IMR-90 (cell line): ENCODE measurements around the gene ANK2. TPM values are rescaled to one million over a fixed set of nuclear protein-coding genes. Genes with fewer than 3 reads are reported as not detected.

Experiments
- ATAC-seq: fragments of 200-7000 bp; cut with Tn5 transposase; 2 replicates; pipeline ENCODE4 v1.9.1; 2020; ENCODE audit warnings: low read depth, mild to moderate bottlenecking, moderate library complexity
- BruUV-seq: library from RNA; stranded (reverse); fragments of 400-500 nt; replicated peaks from 2 replicates; lab custom pipeline; 2021; lab: Mats Ljungman, UMichigan
- CTCF ChIA-PET: fragments of 300-600 bp; formaldehyde crosslinking; extraction: SDS; loops from one replicate; lab custom pipeline; 2021; ENCODE audit warnings: antibody characterized with exemption; lab: Yijun Ruan, JAX
- POLR2A ChIA-PET: fragments of 300-600 bp; sonication (Branson Sonifier 250); formaldehyde crosslinking; loops from one replicate; lab custom pipeline; 2022; ENCODE audit warnings: antibody characterized with exemption; ENCODE audit not compliant: unreplicated experiment; lab: Charles Lee
- DNase-seq: peaks from one replicate; pipeline ENCODE4 v3.0.0; 2013
- H2AFZ ChIP-seq: replicated peaks from 2 replicates; pipeline ENCODE3; 2013; ENCODE audit warnings: low read length, mild to moderate bottlenecking; ENCODE audit not compliant: poor library complexity
- H2AK5ac ChIP-seq: 2 replicates; pipeline ENCODE4 v1.6.1; 2013; ENCODE audit warnings: low read depth, low read length, inconsistent platforms
- H2AK9ac ChIP-seq: replicated peaks from 2 replicates; pipeline ENCODE3; 2013; ENCODE audit warnings: mild to moderate bottlenecking, low read depth, low read length, moderate library complexity; ENCODE audit not compliant: poor library complexity
- H2BK120ac ChIP-seq: 2 replicates; pipeline ENCODE4 v1.6.1; 2013; ENCODE audit warnings: low read depth, low read length, inconsistent platforms
- H2BK15ac ChIP-seq: 3 replicates; pipeline ENCODE4 v1.6.1; 2013; ENCODE audit warnings: low read depth, low read length, inconsistent platforms
- H2BK20ac ChIP-seq: 2 replicates; pipeline ENCODE4 v1.6.1; 2013; ENCODE audit warnings: low read depth, mild to moderate bottlenecking, inconsistent platforms, low read length, moderate library complexity
- H2BK5ac ChIP-seq: 2 replicates; pipeline ENCODE4 v1.6.1; 2013; ENCODE audit warnings: mild to moderate bottlenecking, low read depth, low read length, inconsistent platforms; ENCODE audit not compliant: poor library complexity, severe bottlenecking
- H3K14ac ChIP-seq: replicated peaks from 2 replicates; pipeline ENCODE4 v1.6.1; 2013; ENCODE audit warnings: low read depth, low read length, inconsistent platforms
- H3K18ac ChIP-seq: 2 replicates; pipeline ENCODE4 v1.6.1; 2013; ENCODE audit warnings: low read depth, low read length, control low read depth
- H3K23ac ChIP-seq: 2 replicates; pipeline ENCODE4 v1.6.1; 2013; ENCODE audit warnings: low read depth, low read length, inconsistent platforms
- H3K27ac ChIP-seq: 2 replicates; pipeline ENCODE4 v1.5.1; 2013; ENCODE audit warnings: mild to moderate bottlenecking, control low read depth, low read length; ENCODE audit not compliant: insufficient read depth
- H3K27me3 ChIP-seq: 2 replicates; pipeline ENCODE4 v1.6.1; 2013; ENCODE audit warnings: low read length; ENCODE audit not compliant: control insufficient read depth, insufficient read depth
- H3K36me3 ChIP-seq: 2 replicates; pipeline ENCODE4 v1.6.1; 2013; ENCODE audit warnings: low read length, mixed read lengths; ENCODE audit not compliant: control insufficient read depth, insufficient read depth
- H3K4ac ChIP-seq: 2 replicates; pipeline ENCODE4 v1.6.1; 2013; ENCODE audit warnings: low read depth, low read length, inconsistent platforms
- H3K4me1 ChIP-seq: 2 replicates; pipeline ENCODE4 v1.6.1; 2013; ENCODE audit warnings: low read length, mixed read lengths; ENCODE audit not compliant: control insufficient read depth, insufficient read depth
- H3K4me2 ChIP-seq: 2 replicates; pipeline ENCODE4 v1.6.1; 2013; ENCODE audit warnings: low read depth, mild to moderate bottlenecking, control low read depth, low read length, moderate library complexity
- H3K4me3 ChIP-seq: 2 replicates; pipeline ENCODE4 v1.5.1; 2013; ENCODE audit warnings: low read depth, mild to moderate bottlenecking, control low read depth, low read length, moderate library complexity; ENCODE audit not compliant: insufficient read depth
- H3K56ac ChIP-seq: 2 replicates; pipeline ENCODE4 v1.6.1; 2013; ENCODE audit warnings: low read length, inconsistent platforms; ENCODE audit not compliant: insufficient read depth; ENCODE audit errors: extremely low read depth
- H3K79me1 ChIP-seq, 2 experiments: 2 replicates each; pipeline ENCODE4 v1.6.1; 2013; ENCODE audit warnings: low read length in 2 of 2, inconsistent platforms in 1 of 2, low read depth in 1 of 2
- H3K9ac ChIP-seq: 2 replicates; pipeline ENCODE4 v1.6.1; 2013; ENCODE audit warnings: low read depth, low read length, control low read depth
- H3K9me1 ChIP-seq: 2 replicates; pipeline ENCODE4 v1.6.1; 2013; ENCODE audit warnings: low read length, inconsistent platforms; ENCODE audit not compliant: insufficient read depth
- H3K9me3 ChIP-seq: 2 replicates; pipeline ENCODE4 v1.6.1; 2013; ENCODE audit warnings: low read length; ENCODE audit not compliant: control insufficient read depth, insufficient read depth
- H4K20me1 ChIP-seq: 2 replicates; pipeline ENCODE4 v1.6.1; 2013; ENCODE audit warnings: low read length, inconsistent platforms; ENCODE audit not compliant: insufficient read depth
- H4K5ac ChIP-seq: 2 replicates; pipeline ENCODE4 v1.6.1; 2013; ENCODE audit warnings: mild to moderate bottlenecking, low read depth, low read length, control low read depth
- H4K8ac ChIP-seq, 2 experiments: 2 replicates each; pipeline ENCODE4 v1.6.1; 2013; ENCODE audit warnings: low read depth in 2 of 2, low read length in 2 of 2, control low read depth in 1 of 2, inconsistent platforms in 1 of 2
- H4K91ac ChIP-seq: 2 replicates; pipeline ENCODE4 v1.6.1; 2013; ENCODE audit warnings: low read depth, low read length, inconsistent platforms; ENCODE audit not compliant: insufficient read depth
- CEBPB ChIP-seq: IDR thresholded peaks from 2 replicates; pipeline ENCODE4 v1.6.1; 2012; ENCODE audit warnings: low read depth, low read length, improper control_type of control experiment
- CHD1 ChIP-seq: IDR thresholded peaks from 2 replicates; pipeline ENCODE4 v1.6.1; 2012; ENCODE audit warnings: low read depth, low read length, improper control_type of control experiment
- FOS ChIP-seq: fragments of 150-350 bp; IDR thresholded peaks from 2 replicates; pipeline ENCODE4 v1.6.1; 2016; ENCODE audit warnings: low read depth, low read length
- MAFK ChIP-seq: IDR thresholded peaks from 2 replicates; pipeline ENCODE4 v1.6.1; 2012; ENCODE audit warnings: low read depth, low read length, improper control_type of control experiment
- MAZ ChIP-seq: IDR thresholded peaks from 2 replicates; pipeline ENCODE4 v1.6.1; 2012; ENCODE audit warnings: low read depth, mild to moderate bottlenecking, low read length, improper control_type of control experiment, moderate library complexity, borderline replicate concordance
- NFE2L2 ChIP-seq: fragments of 150-350 bp; IDR thresholded peaks from 2 replicates; pipeline ENCODE4 v1.6.1; 2016; ENCODE audit warnings: low read depth, mild to moderate bottlenecking, low read length
- RCOR1 ChIP-seq: IDR thresholded peaks from 2 replicates; pipeline ENCODE4 v1.6.1; 2012; ENCODE audit warnings: mild to moderate bottlenecking, low read length, improper control_type of control experiment; ENCODE audit not compliant: insufficient replicate concordance
- RFX5 ChIP-seq: IDR thresholded peaks from 2 replicates; pipeline ENCODE4 v1.8.0; 2012; ENCODE audit warnings: low read depth, mild to moderate bottlenecking, low read length, moderate library complexity
- USF2 ChIP-seq: fragments of 150-350 bp; IDR thresholded peaks from 2 replicates; pipeline ENCODE4 v1.6.1; 2017; ENCODE audit warnings: mild to moderate bottlenecking, antibody characterized with exemption, low read length, low read depth
- WGBS, 2 experiments: methylation state at CpG; one replicate each; pipeline versions ENCODE4 v1.1.5 to v1.1.7; 2013; ENCODE audit warnings: missing lambda C conversion rate in 2 of 2; ENCODE audit not compliant: insufficient read length in 1 of 2; ENCODE audit errors: extremely low coverage in 2 of 2; 5-methylcytosine and 5-hydroxymethylcytosine counted together
- dilution Hi-C: fragments of 300-500 bp; cut with HindIII; formaldehyde crosslinking; loops from one replicate; pipeline ENCODE4 v1.14.3; 2018; ENCODE audit warnings: low sequenced_read_pairs; ENCODE audit not compliant: unreplicated experiment
- in situ Hi-C: fragments of 300-500 bp; cut with MboI; formaldehyde crosslinking; loops from 3 replicates; pipeline ENCODE4 v1.14.3; 2019; ENCODE audit warnings: low sequenced_read_pairs, inconsistent platforms, mixed read lengths
- intact Hi-C: fragments of 100-400 bp; cut with micrococcal nuclease; formaldehyde crosslinking; loops from 2 replicates; pipeline ENCODE4 v1.10.0; 2022
- polyA plus RNA-seq, 3 experiments: library from polyadenylated mRNA; depleted of rRNA; stranded (reverse); fragments of >200 nt; gene quantifications; 2 replicates each; pipeline ENCODE4 v1.2.3, GENCODE V29; 2012; ENCODE audit warnings: low replicate concordance in 1 of 3
- total RNA-seq: library from RNA; depleted of rRNA; stranded (reverse); fragments of >200 nt; gene quantifications from 2 replicates; pipeline ENCODE4 v1.2.3, GENCODE V29; 2012
- TF ChIP-seq, protein P1 (sequence below): fragments of 150-350 bp; IDR thresholded peaks from 2 replicates; pipeline ENCODE4 v1.6.1; 2016; ENCODE audit warnings: low read depth, mild to moderate bottlenecking, low read length, moderate library complexity, borderline replicate concordance

The ANK2 gene
- total and polyA plus RNA-seq, 2 of the 4 experiments (the other 2 are of a cell fraction): 0.82 to 6.6 TPM

GRCh38 chr4:113179091-113179490 is 129.6 kb downstream of the ANK2 start:
- no peaks in the 10 kb centered on the region for H3K27me3 ChIP-seq
- H3K23ac ChIP-seq: no peak overlapping the region
- no peaks in the 10 kb centered on the region for H3K9me1 ChIP-seq
- no peak overlapping the region for H3K4me2 ChIP-seq
- dilution Hi-C loops (no loop called here), in situ Hi-C loops (no loop called here), intact Hi-C loops (no loop called here)
- WGBS, 2 experiments: no CpG with 5 or more reads among the region's 1 CpG
- H3K9me3 ChIP-seq: no peaks in the 10 kb centered on the region
- H4K8ac ChIP-seq: no peak overlapping the region
- no peak overlapping the region for H3K9ac ChIP-seq
- TF ChIP-seq MAZ: no peak
- no peak for TF ChIP-seq FOS
- no peak for TF ChIP-seq MAFK
- no peak for TF ChIP-seq RCOR1
- no peak for TF ChIP-seq CEBPB
- TF ChIP-seq CHD1: no peak
- TF ChIP-seq USF2: no peak
- TF ChIP-seq, protein P1, sequence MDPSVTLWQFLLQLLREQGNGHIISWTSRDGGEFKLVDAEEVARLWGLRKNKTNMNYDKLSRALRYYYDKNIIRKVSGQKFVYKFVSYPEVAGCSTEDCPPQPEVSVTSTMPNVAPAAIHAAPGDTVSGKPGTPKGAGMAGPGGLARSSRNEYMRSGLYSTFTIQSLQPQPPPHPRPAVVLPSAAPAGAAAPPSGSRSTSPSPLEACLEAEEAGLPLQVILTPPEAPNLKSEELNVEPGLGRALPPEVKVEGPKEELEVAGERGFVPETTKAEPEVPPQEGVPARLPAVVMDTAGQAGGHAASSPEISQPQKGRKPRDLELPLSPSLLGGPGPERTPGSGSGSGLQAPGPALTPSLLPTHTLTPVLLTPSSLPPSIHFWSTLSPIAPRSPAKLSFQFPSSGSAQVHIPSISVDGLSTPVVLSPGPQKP: no peak
- TF ChIP-seq NFE2L2: no peak
- no peak for TF ChIP-seq RFX5
- H3K27ac ChIP-seq: no peak overlapping the region
- ATAC-seq (no peak), DNase-seq (no peak)
- no peak overlapping the region for H2BK120ac ChIP-seq
- no TSS peak for BruUV-seq
- H4K91ac ChIP-seq: no peak overlapping the region
- no peak overlapping the region for H2BK20ac ChIP-seq
- H3K18ac ChIP-seq: no peak overlapping the region
- H4K20me1 ChIP-seq: no peaks in the 10 kb centered on the region
- no peak overlapping the region for H3K4me3 ChIP-seq
- POLR2A ChIA-PET: no interaction called here
- H2AK9ac ChIP-seq: no peak overlapping the region
- no peaks in the 10 kb centered on the region for H3K79me1 ChIP-seq
- no peak overlapping the region for H2AFZ ChIP-seq
- H2AK5ac ChIP-seq: no peak overlapping the region
- CTCF ChIA-PET: no interaction called here
- no peak overlapping the region for H3K56ac ChIP-seq
- no peak overlapping the region for H3K14ac ChIP-seq
- H2BK5ac ChIP-seq: no peak overlapping the region
- H3K4ac ChIP-seq: no peak overlapping the region
- no peaks in the 10 kb centered on the region for H3K36me3 ChIP-seq
- H3K4me1 ChIP-seq: no peaks in the 10 kb centered on the region
- H4K5ac ChIP-seq: no peak overlapping the region
- H2BK15ac ChIP-seq: no peak overlapping the region
